ENCODE measurements around the gene JRKL.

Gene JRKL

DNA sequence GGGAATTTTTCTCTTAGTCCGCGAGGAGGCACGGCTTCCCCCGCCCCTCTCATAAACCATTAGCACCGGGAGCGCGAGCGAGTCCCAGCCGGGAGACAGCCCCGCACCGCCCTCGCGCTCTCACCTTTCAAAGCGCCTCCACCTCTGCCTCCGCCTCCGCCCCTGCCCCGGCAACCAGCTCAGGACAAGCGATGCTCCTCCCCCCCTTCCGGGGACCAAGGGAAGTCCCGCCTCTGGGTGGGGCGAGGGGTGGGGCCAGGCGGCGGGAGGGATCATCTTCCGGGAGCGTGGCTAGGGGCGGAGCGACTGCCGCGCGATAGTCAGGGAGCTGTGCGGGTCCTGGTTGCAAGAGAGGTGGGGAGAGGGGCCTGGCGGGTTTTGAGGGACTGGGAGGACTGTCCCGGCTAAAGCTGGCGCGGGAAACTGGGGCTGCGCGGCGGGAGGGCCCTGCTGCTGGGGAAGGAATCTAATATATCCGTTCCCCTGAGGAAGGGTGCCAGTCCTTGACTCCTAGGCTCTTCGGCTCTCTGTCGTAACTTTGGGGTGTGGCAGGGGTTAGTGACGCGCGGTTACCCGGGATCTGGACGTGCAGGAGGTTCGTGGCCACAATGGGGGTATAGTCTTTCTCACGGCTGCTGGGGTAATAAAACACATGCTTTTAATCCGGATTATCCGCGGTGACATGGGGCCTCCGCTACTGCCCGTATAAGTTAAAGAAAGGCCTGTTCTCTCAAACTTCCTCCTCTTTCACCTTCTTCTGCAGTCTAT, at the start of gene JRKL, which contains the start of gene CCDC82:
Gene JRKL, plus strand, starts transcription at position 294 of the 768 bp plus-strand sequence. CDS start 637 bp downstream, outside the sequence.
Gene CCDC82, minus strand, starts transcription at position 193 of the 768 bp plus-strand sequence. CDS start 5,165 bp downstream, outside the sequence.
- peak; percentile 87 for DNase-seq

DNA sequence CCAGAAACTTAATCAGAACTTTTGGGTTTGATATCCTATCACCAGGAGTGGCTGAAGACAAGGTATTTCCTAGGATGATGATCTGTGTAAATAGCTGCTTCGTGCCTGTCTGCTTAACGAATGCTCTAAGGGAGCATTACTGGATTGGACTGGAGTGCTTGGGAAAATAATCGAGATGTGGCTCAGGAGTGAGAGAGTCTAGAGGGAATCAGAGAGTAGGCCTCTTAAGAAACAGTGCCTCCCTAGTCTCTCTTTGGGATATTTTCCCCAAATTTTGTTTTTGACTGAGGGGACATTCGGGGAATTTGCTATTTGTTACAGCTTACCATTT, 49.3 kb upstream of the JRKL start:
- DNase-seq, result no peak

DNA sequence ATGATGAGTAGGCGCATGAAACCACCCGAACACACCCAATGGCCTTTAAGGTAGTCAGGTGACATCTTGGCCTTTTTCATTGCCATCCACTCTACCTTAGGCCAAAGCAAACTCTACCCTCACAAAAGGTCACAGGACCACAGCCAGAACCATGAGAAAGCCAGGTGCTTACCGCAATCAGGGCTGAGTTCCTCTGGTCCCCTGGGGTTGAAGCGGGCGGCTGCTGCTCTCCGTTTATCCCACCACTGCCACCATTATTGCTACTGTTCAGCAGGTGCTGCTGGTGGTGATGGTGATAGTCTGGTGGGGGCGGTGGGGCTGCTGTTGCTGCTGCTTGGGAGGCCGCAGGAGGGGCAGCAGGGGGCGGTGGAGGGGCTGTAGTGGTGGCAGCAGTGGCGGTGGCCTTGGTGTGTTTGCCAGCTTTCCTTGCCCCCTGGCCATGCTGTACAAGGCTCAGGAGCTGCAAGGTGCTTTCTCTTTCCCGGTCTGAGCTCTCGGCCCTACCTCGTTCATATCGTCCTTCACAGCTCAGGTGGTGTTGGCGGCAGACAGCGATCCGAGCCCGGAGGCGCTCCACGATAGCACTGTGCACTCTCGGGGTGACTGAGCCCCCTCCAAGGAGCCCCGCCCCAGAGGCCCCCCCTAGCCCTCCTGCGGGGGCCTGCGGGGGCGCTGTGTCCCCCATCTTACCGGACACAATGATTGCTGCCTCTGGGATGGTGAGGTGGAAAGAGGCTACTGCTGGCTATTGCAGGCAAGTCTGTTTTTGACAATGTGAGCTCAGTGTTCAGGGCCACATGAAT, 48.4 kb upstream of the JRKL start:
- no peak for DNase-seq

DNA sequence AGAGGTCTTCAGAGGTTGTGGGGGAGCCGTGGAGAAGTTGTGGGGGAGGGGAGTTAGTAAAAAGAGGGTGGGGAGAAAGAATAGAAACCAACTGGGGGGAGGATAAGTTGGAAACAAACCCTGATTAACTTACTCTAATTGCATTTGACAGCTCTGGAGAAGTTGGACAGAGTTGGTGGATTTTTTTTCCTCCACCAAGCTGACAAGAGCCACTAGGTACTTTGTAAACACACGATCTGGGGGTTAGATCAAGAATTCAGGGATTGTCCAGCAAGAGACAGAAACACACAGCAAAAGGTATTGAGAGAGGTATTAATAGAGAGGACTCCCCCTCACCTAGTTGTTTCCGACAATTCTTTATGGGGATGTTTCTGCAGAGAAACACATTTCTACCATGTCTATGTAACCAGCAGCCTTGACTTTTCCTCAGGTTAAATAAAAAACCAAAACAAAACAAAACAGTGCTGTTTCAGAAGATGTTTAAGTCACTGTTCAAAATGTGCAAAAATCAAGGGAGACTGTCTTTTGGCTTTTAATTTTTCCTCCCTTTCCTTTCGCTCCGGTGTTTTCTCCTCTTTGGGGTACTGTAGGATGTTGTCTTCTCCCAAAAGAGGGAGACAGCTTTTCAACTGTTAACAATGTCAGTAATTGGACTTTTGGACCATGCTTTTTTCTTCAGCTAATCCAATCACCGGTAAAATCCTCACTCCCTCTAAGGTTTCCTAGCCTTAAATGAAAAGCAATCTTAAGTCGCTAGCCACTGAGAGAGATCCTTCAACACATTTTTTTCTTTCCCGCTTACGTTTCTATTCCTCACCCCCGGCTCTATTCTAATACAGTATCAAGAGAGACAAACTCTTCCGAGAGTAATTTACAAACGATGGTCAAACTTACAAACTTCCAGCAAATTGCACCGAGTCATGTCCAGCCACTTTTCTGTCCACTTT, 47.5 kb upstream of the JRKL start:
- no peak for DNase-seq

DNA sequence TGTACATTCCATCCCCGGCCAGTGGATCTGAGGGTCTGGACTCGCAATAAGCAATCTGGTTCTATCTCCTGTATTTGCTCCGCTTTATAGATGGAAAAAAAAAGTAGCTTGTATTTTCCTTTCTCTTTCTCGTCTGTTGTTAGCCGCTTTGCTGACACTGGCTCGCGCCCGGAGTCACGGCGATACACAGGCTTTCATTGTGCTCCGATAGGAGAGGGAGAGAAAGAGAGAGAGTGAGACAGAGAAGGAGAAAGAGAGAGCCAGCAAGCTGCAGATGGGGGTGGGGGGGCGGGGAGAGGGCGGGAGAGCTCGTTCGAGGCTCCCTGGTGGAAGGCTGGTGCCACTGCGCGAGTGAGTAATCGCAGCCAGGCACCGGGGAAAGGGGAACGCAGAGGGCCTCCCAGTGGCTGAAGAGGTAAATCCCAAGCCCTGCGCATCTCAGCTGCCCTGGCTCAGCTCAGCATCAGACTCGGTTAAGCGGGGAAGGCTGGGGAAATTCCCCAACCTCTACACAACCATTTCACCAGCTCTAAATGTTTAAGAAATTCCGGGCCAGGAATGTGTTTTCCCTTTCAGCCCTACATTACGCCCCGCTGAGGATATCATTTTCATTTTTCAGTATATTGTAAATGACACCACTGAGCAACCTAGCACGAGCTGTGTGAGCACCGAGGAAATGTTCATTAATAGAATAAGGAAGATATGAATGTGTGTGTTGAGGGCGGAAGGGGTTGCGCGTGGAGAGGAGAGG, 46.7 kb upstream of the JRKL start, which contains the start of gene MAML2:
Gene MAML2, minus strand, starts transcription at position 235 of the 751 bp plus-strand sequence. CDS start 1,300 bp downstream, outside the sequence.
- DNase-seq, result peak; percentile 81

DNA sequence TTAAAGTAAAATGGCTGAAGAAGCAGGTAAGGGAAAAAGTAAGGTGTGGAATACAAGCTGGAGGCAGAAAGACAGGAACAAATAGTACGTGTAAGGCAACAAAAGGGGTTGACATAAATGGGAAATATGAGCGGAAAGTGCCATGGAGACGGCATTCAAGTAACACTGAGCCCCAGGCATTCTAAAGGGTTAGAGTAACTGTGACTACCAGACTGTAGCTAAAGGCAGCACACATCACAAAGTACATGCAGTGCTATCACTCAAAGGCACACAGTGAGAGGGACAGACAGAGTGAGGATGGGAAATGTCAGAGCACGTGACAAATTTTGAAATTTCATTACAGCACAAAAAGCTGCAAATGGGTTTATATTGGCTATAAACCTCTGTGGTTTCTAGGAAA, 33.0 kb upstream of the JRKL start:
- DNase-seq, result no peak

DNA sequence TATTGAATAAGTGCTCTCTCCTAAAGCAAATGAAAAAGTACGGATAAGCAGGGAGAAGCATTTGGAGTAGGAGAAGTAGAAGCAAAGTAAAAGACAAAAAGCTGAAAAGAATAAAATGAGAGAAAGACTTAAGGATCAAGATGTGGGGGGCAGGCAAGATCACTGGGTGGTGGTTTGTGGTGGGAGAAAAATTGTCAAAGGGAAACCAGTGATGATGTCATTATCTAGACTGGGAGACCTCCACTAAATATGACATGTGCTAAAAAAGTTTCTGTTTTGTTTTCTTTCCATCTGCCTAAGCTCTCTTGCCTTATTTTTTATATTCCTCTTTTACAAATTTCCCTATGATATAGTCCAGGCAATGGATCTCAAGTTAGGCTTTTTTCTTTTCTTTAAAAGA, 32.0 kb upstream of the JRKL start:
- DNase-seq, result no peak

DNA sequence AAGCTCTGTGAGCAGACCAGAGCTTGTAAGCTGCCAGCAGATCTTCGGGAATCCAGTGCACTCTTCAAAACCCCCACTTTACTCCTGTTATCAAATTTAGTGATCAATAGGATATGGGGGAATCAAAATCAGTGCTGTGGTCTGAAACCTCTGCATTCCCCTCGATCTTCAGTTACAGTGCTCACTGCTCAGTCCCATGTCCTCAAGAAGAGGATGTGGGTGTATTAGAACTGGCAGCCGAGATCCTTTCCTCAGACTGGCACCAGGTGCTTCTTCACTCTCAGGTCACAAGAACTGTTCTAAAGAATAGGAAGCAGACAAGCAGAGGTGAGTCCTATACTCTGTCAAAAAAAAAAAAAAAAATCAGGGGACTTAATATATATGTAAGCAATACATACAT, 31.5 kb upstream of the JRKL start:
- no peak for DNase-seq

DNA sequence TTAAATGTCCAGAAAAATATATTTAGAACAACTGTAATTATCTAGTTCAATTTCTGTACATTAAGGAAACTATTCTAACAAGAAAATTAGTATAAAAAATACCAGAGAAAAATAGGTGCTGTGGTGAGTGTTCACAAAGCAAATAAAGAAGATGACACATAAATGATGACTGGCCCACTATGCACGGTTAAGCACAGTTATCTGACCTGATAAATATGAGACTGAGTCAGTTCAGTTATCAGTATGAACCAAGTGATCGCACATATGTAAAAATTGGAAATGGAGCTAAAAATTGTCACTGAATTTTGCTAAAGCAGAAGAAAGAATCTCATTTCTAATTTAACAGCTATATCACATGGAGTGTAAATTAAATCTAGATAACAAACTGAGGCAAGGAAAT, 28.0 kb upstream of the JRKL start:
- no peak for DNase-seq

DNA sequence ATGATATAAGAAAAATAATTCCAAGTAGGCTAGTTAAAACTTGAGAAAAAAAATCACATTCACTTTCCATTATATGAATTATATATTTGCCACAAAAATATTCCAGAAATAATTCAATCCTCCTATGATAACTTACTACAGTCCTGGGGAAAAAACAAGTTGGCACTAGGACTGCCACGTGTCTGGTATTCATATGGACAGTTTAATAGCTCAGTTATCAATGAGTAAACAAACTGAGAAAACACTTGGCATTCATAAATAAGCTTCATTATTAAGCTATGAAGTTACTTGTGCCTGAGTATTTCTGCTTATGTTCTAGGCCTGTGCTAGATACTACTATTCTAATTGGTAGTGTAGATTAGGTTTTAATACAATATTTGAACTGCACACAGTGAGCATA, 24.3 kb upstream of the JRKL start:
- no peak for DNase-seq

DNA sequence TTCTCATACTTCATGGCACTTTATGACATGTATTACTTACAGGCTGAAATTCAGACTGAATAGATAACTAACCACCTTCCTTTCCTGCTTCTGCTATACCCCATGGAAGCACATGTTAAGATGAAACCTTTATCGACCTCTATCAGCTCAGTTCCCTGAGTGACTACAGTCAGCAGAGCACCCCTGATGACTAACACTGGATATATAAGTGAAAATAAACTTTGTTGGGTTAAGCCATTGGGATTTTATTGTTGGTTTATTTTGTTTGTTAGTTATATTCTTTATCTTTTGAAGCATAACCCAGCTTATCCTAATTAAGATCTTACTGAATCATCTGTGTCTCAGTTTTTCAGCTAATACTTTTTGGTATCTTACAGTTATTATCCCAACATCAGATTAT, 23.8 kb upstream of the JRKL start:
- no peak for DNase-seq

DNA sequence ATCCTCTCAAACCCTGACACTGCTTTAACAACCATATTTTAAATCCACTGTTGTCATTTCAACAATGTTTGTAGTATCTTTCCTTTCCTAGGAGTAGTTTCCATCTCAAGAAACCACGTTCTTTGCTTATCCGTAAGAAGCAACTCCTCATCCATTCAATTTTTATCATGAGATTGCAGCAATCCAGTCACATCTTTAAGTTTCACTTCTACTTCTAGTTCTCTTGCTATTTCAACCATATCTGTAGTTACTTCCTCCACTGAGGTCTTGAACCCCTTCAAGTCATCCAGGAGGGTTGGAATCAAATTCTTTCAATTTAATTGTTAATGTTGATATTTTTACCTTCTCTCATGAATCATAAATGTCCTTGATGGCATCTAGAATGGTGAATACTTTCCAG, 22.5 kb upstream of the JRKL start:
- DNase-seq, result no peak

DNA sequence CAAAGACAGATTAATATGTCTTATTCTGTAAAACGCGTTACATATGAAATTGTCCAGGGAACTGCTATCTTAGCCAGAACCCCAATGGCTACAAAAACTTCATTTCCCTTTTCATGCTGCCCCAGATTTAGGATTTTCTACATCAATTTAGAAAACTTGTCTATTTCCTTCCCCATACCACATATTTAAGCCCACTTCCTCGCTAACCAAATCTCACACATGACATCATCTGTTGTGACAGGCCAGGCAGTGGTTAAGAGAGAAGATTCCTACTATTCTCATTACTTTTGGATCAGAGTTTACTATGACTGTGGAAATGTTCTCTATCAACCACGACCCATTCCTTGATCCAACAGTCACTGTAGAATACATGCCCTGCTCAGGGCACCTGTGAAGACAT, 16.0 kb upstream of the JRKL start:
- no peak for DNase-seq

DNA sequence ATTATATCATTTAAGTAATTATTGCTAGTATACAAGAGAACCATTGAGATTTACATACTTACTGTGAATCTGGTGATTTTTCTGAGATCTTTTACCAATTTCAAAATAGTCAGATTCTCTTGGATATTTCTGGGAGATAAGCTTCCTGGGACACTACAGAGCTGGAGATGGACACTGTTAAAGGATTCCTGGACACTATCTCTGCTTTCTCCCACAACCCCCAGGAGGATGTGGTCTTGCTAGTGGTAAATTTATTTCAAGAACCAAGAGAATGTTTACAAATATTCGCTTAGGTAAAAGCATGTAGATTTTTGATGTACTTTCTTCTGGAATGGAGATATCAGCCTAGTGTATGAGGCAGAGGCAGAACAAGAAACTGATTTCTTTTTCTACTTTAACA, 13.0 kb upstream of the JRKL start:
- DNase-seq, result no peak

DNA sequence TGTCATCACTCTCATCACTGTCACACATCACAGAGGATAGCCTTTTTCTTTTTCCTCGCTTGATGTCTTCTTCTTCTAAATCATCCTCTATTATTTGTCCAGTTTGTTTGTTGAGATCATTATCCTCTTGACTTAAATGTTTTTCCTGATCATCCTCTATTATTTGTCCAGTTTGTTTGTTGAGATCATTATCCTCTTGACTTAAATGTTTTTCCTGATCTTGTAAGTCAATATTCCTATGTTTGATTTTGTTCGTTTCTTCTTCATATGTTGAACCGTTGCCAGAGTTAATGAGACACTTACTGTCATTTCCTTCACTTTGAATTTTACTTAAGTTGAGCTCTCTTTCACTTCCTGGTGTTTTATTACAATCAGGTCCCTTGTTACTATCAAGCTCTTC, 5.7 kb upstream of the JRKL start:
- DNase-seq, result no peak

DNA sequence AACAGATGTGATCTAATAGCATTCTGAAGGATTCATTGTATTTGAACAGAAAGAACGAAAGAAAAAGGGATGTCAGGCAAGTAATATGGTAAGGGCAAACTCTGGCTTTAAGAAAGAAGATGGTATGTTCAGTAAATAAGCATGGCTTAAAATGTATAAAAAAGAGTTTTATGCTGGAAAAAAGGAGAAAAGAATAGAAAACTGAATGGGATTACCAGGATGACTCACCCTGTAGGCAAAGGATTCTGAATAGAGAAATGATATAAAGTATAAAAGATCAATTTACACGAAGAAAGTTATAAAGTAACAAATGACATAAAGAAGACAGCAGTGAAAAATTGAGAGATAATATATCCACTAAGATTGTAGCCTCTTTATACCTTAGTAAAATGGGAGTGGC, 4.6 kb upstream of the JRKL start:
- no peak for DNase-seq

DNA sequence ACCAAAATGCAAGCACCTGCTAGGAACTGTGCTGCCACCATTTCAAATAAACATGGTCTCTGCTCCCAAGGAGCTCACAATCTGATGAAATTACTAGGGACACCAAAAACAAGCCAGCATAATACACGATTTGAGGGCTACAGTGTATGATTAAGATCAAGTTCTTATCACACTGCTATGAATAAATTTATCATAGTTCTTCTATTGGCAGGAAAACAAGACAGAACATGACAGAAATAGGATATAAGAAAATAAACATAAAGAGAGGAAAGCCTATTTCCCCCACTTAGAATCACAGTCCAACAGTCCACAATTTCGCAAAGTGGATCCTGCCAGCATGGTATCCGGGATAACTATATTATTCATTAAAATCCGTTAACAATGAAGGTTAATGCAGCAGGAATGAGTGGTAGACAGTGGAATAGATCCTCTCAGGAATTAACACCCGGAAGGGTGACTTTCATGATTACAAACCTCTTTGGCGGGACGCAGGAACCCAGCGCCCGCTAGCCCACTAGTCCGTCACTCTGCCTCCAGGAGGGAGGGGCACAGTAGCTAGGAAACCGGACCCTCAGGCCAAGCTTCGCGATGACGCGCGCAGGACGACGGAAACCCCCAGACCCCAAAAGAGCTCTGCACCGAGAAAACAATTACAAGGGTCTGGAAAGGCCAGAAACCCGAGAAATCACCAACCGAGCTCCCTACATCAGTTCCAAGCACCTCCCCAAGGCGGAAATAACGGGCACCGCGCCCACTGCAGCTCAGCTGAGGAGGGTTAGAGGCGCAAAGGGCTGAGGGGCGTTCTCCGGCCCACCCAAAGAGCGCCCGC, 708 bp upstream of the JRKL start:
- peak; percentile 77 for DNase-seq

DNA sequence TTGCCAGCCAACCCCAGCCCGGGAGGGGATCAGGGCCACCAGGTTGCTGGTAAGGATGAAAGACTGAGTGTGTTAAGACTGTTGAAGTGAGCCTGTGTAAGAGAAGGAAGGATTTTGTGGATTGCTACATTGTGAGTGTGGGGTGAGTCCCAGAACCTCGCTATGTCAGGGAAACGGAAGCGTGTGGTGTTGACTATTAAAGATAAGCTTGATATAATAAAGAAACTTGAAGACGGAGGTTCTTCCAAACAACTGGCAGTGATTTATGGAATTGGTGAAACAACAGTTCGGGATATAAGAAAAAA, 627 bp downstream of the JRKL start:
- DNase-seq, result no peak

DNA sequence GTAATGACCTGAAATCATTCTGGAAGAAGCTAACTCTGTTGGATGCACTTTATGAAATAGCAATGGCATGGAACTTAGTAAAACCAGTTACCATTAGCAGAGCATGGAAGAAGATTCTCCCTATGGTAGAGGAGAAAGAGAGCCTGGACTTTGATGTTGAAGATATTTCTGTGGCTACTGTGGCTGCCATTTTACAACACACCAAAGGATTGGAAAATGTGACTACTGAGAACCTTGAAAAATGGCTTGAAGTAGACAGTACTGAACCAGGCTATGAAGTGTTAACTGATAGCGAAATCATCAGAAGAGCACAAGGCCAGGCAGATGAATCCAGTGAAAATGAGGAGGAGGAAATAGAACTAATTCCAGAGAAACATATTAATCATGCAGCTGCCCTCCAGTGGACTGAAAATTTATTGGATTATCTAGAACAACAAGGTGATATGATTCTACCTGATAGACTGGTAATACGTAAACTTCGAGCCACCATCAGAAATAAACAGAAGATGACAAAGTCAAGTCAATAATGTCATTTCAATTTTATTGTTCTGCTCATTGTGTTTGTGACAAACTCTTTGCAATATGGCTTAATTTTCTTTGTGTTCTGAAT, 2.0 kb downstream of the JRKL start:
- no peak for DNase-seq

DNA sequence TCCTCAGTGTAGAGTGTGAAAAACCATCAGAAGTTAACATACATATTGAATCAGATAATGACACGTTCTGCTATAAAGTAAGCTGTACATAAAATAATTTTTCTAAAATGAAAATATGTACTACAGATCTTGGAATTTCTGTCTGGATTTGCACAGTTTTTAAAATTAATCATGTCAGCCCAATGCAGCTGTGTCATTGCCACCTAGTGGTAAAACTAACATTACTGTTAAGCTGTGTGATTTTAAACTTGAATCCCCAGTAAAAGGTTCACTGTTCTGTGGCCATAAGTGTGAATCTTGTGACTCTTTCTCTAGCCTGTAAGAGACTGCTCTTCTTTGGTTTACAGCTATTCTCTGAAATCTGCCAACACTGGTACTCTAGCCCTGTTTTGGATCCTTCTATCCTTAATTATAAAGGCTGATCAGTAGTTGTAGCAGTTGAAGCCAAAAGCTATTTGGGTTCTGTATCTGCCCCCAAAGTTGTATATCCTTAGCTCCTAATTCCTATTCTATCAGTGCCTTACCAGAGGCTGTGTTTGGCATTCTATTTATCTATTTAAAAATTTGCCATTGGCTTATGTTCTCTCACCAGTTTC, 4.0 kb downstream of the JRKL start:
- peak; percentile 19 for DNase-seq

DNA sequence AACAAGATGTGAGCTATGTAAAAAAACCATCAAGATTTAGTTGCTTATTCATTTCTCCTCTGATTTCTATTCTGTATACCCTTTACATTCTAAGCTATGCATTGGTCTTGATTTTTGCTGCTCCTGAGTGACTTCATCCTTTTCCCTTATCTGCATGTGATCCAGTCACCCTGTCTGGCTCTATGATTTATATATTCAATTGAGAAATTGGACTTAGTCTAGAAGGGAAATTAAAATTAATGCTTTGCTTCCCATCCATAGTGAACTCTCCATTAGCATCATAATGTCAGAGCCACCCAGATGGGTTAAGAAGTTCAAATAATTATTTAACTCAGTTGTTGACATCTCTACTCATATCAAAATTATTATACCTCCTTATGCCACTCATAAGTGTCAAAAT, 5.0 kb downstream of the JRKL start:
- DNase-seq, result no peak

Measured in NCI-H2227 treated with DMSO at 0.1 percent for 48 hours (cell line).